Suprapubic skin (tissue), 4 donors: Measurements from ENCODE around the gene ACOT11.

Experiments used
- EP300 ChIP-seq: sonication (generic); formaldehyde crosslinking; IDR thresholded peaks from one replicate; pipeline ENCODE4 v1.6.1; 2017; ENCODE audit warnings: antibody characterized with exemption
- POLR2A ChIP-seq, 2 donors: fragments of 450-650 bp; IDR thresholded peaks; one replicate each; pipeline ENCODE4 v1.6.1; 2017; ENCODE audit warnings: antibody characterized with exemption in 2 of 2, mild to moderate bottlenecking in 2 of 2, moderate library complexity in 2 of 2
- POLR2AphosphoS5 ChIP-seq, 3 donors: sonication (generic); formaldehyde crosslinking; IDR thresholded peaks; one replicate each; pipeline ENCODE4 v1.6.1; 2017; ENCODE audit warnings: antibody characterized with exemption in 3 of 3
- TF ChIP-seq, protein P1 (sequence below), 2 donors: fragments of 200-600 bp in 1 of 2; fragments of 450-650 bp in 1 of 2; sonication (generic) in 1 of 2; IDR thresholded peaks; one replicate each; pipeline ENCODE4 v1.5.1; 2016 to 2019; ENCODE audit warnings: antibody characterized with exemption in 2 of 2, mild to moderate bottlenecking in 1 of 2, moderate library complexity in 1 of 2

DNA sequence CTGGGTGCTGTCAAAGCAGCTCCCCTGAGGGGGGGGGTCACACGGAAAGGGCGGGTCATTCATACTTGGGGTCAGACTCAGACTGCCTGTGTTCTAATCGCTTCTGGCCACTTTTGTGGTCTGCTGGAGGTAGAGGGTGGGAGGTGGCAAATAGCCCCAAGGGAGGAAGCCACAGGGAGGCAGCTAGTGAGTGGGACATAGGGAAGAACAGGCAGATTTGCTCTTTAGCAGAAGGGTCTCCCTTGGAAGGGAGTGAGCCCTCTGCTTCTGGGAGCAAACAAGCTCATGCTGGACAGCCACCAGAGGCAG is 24.5 kb downstream of the ACOT11 start:
- TF ChIP-seq, protein P1, sequence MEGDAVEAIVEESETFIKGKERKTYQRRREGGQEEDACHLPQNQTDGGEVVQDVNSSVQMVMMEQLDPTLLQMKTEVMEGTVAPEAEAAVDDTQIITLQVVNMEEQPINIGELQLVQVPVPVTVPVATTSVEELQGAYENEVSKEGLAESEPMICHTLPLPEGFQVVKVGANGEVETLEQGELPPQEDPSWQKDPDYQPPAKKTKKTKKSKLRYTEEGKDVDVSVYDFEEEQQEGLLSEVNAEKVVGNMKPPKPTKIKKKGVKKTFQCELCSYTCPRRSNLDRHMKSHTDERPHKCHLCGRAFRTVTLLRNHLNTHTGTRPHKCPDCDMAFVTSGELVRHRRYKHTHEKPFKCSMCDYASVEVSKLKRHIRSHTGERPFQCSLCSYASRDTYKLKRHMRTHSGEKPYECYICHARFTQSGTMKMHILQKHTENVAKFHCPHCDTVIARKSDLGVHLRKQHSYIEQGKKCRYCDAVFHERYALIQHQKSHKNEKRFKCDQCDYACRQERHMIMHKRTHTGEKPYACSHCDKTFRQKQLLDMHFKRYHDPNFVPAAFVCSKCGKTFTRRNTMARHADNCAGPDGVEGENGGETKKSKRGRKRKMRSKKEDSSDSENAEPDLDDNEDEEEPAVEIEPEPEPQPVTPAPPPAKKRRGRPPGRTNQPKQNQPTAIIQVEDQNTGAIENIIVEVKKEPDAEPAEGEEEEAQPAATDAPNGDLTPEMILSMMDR (IDR thresholded peaks at IDR 0.05), result no peak
- TF ChIP-seq POLR2A (IDR thresholded peaks at IDR 0.05) (no peak), EP300 (no peak), POLR2AphosphoS5 (IDR thresholded peaks at IDR 0.05) (no peak)
